Smooth muscle cell of the brain vasculature (primary cell): ENCODE measurements around the gene POLA1.

ENCODE experiments used
- DNase-seq: peaks from one replicate; pipeline ENCODE4 v3.0.0-alpha.2; 2012; ENCODE audit warnings: low read depth, low spot score

The POLA1 gene

GRCh38 chrX:24963823-24964222 is 270.1 kb downstream of the POLA1 start:
- no peak for DNase-seq

- DNase-seq = no peak
Measured at GRCh38 chrX:24965372-24965771, 271.7 kb downstream of the POLA1 start.

GRCh38 chrX:24969812-24970211 is 276.1 kb downstream of the POLA1 start:
- DNase-seq = no peak

GRCh38 chrX:24979081-24979480 is 285.4 kb downstream of the POLA1 start:
- DNase-seq = no peak

GRCh38 chrX:24981030-24981429 is 287.3 kb downstream of the POLA1 start:
- no peak for DNase-seq

- no peak for DNase-seq
Measured at GRCh38 chrX:24982306-24982965, 288.7 kb downstream of the POLA1 start.

GRCh38 chrX:24983931-24984330 is 290.2 kb downstream of the POLA1 start:
- DNase-seq = no peak

GRCh38 chrX:24985120-24985519 is 291.4 kb downstream of the POLA1 start:
- DNase-seq = no peak

- DNase-seq = no peak
Measured at GRCh38 chrX:24987731-24988130, 294.0 kb downstream of the POLA1 start.

GRCh38 chrX:24988314-24988713 is 294.6 kb downstream of the POLA1 start:
- DNase-seq = no peak

GRCh38 chrX:24990535-24990934 is 296.8 kb downstream of the POLA1 start:
- no peak for DNase-seq

- DNase-seq = no peak
Measured at GRCh38 chrX:24993879-24994278, 300.2 kb downstream of the POLA1 start.

GRCh38 chrX:24996096-24996709 is 302.5 kb downstream of the POLA1 start:
- DNase-seq = no peak

GRCh38 chrX:24999511-24999910 is 305.8 kb downstream of the POLA1 start:
- DNase-seq = no peak

GRCh38 chrX:25001808-25002660 is 308.3 kb downstream of the POLA1 start:
- no peak for DNase-seq

- DNase-seq = no peak
Measured at GRCh38 chrX:25002661-25003020, 308.9 kb downstream of the POLA1 start.

GRCh38 chrX:25003066-25003849 is 309.5 kb downstream of the POLA1 start:
- DNase-seq = no peak

GRCh38 chrX:25004040-25004439 is 310.3 kb downstream of the POLA1 start:
- no peak for DNase-seq

- no peak for DNase-seq
Measured at GRCh38 chrX:25004485-25005032, 310.8 kb downstream of the POLA1 start.

GRCh38 chrX:25005034-25005381 is 311.3 kb downstream of the POLA1 start:
- no peak for DNase-seq

GRCh38 chrX:25005382-25006185 is 311.9 kb downstream of the POLA1 start:
- no peak for DNase-seq
